HL-60/S4 treated with retinoic acid at 250 ng/mL for 4 days and 3 days (cell line): ENCODE measurements around the gene SKP1.
"Not testable (repeated sequence)": the region's sequence is repeated elsewhere in the genome, so short reads cannot be mapped to it uniquely, and the experiment has no call there.

Experiments
- in situ Hi-C: fragments of 300-500 bp; cut with MboI; formaldehyde crosslinking; loops from 2 replicates; pipeline ENCODE4 v1.7.0; 2022; ENCODE audit warnings: low sequenced_read_pairs

Gene SKP1

DNA sequence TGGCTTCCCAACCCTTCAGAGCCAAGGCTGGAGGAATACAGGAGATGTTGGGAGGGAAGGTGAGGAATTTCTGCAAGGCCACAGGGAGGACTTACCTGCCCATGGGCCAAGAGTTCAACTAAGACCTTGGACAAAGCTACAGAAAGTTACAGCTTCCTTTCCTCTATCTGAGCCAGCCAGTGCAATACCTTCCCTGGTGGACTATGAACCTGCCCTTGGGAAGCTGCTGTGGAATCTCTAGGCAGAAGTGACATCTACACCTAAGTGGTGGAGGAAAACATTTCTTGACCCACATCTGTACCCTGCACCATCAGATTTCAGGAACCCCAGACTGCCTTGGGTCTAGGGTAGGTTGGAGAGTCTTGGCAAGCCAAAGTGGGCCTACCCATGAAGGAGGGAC is 6.7 kb upstream of the SKP1 start:
- in situ Hi-C loops: loop anchor here (25.0 kb wide), 1 partner anchor 404 kb away; no protein-coding TSS in a partner anchor

DNA sequence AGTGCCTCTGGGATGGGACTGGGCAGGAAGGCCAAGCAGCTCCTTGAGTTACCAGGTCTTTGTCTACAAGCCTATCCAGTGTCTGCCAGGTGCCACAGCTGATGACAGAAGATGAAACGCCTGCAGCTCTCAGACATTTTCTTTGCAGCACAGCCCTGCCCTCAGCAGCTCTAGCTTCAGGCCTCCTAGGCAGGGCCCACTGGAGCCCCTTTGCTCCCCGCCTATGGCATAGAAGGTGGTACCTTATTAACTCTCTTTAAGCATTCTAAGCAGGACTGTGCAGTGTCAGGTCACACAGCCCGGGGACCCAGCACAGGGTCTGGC is 1.3 kb upstream of the SKP1 start:
- in situ Hi-C loops: loop anchor here (25.0 kb wide), 1 partner anchor 409 kb away; no protein-coding TSS in a partner anchor

DNA sequence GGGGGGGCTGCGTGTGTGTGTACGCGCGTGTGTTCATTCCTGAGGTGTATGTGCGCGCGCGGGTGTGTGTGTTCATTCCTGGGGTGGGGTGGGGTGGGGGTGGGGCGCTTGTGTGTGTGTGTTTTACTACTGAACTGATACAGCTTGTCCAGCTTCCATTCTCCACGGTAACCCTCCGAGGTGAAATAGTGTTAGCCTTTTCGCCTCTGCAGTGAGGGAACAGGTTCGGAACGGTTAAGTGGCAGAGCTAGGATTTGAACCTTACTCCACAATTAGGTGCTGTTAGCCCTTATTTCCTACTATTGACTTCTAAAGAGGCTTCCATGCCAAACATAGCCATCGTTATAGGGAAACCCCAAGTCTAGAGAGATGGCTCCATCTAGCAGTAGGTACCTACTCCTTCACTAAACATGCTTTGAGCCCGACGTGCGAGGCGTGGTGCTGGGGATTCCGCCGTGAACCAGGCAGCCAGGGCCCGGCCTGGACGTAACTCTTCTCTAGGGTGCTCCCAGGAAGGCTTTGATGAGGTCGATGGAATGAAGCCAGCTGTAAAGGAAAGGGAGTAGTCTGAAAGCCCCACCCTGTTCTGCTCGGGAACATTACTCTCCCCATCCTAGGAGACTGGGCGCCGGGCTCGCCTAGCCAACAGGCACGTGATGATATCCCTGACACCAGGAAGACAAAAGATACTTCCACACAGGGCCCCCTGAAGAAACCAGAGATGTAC is 782 bp upstream of the SKP1 start:
- in situ Hi-C loops: loop anchor here (25.0 kb wide), 1 partner anchor 410 kb away; no protein-coding TSS in a partner anchor

DNA sequence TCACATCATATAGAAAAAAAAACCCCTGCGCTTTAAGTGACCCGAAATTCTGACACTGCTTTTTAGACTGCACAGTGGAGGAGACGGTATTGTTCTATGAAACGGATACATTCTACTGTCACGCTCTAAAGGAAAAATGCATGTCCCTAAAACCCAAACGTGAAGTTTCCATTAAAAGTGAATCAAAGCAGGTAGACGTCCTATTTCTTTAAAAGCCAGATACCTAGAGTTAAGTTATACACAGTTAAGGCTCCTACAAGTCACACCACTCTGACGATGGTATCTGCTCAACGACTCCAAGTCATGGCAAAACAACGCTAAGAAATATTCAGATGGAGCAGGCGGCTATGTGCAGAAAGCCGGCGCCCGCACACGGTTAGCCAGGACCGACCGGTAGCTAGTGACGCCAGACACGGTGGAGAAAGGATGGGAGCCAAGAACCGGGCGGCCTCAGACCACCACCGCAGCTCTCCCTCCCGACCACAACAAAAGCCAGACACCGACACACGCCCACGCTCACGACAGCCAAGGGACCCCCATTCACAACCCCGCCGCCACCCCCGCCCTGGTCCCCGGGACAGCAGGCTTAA is 734 bp downstream of the SKP1 start:
- in situ Hi-C loops: loop anchor here (25.0 kb wide), 1 partner anchor 411 kb away; no protein-coding TSS in a partner anchor

DNA sequence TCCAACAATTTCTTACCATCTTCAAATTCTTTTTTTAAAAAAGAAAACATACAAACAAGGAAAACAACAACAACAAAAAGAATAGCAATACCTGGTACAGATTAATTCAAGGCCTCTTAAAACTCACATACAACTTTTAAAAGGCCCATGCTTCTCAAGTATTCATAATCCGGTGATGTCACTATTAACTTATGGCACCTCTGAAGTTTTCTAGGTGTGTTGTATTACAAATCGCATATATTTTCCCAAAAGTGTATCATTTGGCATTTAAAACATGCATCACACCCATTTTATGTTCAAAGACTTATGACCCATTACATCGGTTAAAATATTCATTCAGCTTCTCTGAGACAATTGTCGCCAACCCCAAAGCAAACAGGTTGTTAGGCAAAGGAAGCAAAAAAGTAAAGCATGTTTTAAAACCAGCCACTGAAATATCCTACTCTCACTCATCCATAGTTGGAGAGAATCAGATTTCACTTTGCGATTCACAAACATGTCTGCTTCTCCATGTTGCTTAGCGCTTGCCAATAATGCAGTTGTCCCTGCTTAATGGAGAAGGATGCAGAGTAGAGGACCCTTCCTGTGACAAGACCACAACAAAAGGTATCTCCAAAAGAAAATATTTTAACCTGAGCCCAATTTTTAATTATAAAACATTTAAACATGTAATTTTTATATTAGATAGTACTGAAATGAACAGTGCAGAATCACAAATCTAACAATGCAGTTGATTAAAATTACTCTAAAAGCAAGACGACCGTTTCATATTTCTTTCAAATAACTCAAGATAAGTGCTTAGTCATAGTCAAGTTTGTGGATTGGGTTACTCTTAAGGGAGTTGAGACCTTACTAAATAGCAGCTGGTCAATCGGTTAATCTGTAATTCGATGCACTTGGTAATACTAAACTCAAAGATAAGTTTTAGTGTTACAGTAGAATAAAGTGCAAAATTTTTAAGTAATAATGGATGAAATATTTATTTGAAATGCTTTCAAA is 1.6 kb downstream of the SKP1 start:
- in situ Hi-C loops: loop anchor here (25.0 kb wide), 1 partner anchor 412 kb away; no protein-coding TSS in a partner anchor

DNA sequence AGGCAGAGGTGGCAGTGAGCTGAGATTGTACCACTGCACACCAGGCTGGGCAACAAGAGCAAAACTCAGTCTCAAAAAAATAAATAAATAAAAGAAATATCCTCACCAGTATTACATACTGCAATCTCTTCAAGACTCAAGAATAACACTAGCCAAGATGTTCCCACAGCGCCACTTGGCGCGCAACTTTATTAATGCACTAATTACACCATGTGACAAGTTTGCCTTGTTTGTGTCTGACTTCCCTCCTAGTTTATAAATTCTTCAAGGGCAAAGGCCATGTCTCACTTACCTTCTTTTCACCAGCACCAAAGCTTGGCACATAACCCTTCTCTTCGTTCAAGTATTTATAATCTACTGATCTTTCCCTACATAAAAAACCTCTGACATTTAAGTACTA is 4.8 kb downstream of the SKP1 start:
- in situ Hi-C loops: no loop called here

DNA sequence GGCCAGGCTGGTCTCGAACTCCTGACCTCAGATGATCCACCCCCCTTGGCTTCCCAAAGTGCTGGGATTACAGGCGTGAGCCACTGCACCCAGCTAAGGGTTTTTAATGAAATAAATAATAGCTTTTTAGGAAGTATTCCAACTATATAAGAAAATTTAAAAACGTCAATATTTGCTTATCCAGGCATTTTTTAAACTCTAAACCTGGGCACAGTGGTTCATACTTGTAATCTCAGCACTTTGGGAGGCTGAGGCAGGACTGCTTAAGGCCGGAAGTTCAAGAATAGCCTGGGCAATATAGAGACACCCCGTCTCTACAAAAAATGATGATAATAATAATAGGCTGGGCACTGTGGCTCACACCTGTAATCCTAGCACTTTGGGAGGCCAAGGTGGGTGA is 14.2 kb downstream of the SKP1 start:
- in situ Hi-C loops: no loop called here

DNA sequence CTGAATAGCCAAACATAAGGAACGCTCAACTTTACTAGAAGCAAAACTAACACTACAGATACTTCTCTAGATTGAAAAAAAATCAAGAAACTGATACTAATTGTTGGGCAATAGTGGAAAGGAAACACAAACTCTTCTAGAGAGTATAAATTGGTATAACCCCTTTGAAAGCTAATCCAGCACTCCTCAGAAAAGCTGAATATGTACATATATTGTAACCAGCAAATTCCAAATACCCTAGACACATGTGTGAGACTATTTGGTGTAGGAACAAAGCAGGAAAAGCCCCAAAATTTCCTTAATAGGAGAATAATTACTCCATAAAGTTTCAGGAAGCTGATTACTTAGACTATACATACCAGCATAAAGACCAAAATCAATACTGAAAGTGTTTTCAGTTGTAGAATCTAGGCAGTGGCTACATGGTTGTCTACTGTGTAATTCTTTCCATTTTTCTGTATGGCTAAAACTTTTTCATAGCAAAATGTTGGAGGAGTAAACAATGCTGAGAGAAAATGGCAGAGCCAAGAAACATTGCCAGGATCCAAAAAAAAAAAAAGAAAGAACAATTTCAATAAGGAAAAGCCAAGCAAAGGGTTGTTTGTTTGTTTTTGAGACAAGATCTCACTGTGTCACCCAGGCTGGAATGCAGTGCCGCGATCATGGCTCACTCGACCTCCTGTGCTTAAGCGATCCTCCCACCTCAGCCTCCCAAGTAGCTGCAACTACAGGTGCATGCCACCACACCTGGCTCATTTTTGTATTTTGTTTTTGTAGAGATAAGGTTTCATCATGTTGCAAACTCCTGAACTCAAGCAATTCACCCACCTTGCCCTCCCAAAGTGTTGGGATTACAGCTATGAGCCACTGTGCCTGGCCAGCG is 15.0 kb downstream of the SKP1 start:
- in situ Hi-C loops: no loop called here

DNA sequence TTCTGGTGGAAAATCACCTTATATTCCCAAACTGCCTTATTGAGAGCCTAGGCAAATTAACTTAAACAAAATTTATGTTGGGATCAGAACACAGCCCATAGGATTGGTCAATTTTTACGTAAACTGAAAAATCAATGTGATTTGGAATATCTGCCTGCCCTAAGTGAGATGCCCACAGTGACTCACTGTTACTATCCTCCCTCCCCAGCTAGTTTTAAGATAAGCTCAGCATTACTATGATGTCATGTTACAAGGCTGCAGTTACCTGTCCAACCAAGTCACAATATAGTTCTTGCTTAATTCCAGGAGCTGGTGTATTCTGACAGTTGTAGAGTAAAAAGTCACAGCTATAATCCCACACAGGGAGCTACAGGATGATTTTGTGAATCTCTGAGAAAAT is 23.1 kb downstream of the SKP1 start:
- in situ Hi-C loops: no loop called here

DNA sequence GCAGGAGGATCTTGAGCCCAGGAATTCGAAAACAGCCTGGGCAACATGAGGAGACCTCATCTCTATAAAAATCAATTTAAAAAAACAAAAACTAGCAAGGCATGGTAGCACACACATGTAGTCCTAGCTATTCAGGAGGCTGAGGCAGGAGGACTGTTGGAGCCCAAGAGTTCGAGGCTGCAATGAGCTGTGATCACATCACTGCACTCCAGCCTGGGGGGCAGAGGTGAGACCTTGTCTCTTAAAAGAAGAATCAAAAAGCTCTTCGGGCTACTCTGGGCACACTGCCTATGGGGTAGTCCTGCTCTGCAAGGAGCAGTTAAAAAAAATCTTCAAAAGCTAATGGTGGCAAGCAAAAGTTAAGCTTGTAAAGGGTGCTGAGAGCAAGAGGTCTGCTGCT is 23.5 kb downstream of the SKP1 start:
- in situ Hi-C loops: no loop called here

DNA sequence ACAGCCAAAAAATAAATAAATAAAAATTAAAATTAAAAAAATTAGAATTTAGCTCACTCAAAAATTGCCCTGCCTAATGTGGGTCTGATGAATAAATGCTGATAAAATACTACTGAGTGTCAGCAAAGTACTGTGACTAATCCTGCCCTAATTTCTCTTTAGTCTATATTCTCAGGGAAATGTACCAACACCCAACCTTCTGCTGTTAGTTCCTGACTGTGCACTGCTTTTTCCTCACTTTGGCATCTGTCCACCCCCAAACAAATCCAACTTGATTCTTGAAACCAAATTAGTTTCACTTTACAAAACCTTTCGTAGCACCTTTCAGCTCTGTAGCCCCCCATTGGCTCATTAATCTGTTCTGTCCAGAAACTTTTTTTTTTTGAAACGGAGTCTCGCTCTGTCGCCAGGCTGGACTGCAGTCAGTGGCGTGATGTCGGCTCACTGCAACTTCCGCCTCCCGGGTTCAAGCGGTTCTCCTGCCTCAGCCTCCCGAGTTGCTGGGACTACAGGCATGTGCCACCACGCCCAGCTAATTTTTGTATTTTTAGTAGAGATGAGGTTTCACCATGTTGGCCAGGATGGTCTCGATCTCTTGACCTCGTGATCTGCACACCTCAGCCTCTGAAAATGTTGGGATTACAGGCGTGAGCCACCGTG is 24.4 kb downstream of the SKP1 start:
- in situ Hi-C loops: not testable (repeated sequence)

DNA sequence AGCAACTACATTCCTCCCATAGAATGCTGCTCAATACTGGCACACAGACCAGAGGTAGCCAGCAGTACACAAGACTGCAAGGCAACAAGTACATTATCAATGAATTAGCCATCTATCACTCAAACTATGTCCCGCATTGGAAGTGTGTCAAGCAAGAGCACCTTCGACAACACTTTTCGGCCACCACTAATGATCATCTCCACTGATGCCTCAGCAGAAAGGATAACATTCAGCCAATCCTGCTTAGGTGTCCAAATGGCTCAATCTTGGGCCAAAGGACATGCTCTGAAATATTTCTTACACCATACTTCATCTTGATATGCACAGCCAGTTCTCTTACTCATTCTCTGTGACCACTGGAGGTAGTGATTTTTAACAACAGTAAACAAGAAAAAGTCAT is 25.0 kb downstream of the SKP1 start:
- in situ Hi-C loops: no loop called here

DNA sequence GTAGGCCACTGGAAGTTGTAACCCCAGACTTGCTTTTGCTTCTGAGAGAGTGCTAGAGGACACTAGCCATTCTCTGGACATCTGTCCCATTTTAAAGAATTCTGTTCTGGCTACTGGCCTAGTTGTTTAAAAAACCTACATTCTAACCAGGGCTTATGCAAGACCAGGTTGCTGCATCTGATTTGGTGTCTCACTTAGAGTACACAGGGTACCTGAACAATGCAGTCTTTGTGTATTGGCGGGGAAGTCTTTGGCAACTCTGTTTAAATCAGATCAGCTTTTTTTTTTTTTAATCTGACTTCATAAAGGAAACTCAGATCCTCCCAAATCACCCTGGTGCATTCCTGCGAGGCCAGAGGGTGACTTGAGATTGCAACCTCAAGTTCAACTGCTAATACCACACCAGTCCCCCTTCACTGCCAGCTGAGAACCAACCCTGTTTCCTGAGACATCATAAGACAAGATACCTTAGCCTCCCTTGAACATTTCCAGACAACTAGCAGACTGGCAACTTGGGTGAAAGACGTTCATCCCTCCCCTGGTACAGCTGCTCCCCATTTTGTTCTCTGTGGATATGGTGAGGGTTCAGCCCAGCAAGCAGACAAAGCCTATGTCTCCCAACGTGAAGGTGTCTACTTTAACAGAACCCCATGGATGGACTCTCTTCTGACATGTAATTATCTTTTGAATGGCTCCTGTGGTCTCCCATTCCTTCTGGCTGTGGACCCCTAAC is 27.0 kb downstream of the SKP1 start:
- in situ Hi-C loops: no loop called here

DNA sequence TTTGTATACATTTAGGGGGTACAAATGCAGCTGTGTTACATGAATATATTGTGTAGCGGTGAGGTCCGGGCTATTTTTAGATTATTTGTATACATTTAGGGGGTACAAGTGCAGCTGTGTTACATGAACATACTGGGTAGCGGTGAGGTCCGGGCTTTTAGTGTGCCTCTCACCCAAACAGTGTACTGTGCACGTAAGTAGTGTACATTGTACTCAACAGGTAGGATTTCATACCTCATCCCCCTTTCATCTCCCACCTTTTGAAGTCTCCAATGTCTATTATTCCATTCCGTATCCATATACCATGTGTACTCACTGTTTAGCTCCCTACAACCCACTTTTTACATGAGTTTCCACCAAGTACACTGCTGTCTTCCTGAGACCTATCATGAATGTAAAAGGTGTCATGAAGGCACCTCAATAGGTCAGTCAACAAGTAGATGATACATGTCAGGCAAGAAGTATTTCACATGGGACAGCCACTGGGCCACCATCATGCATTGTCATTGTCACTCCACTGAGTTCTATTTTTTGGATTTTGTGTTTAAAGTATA is 27.7 kb downstream of the SKP1 start:
- in situ Hi-C loops: no loop called here

DNA sequence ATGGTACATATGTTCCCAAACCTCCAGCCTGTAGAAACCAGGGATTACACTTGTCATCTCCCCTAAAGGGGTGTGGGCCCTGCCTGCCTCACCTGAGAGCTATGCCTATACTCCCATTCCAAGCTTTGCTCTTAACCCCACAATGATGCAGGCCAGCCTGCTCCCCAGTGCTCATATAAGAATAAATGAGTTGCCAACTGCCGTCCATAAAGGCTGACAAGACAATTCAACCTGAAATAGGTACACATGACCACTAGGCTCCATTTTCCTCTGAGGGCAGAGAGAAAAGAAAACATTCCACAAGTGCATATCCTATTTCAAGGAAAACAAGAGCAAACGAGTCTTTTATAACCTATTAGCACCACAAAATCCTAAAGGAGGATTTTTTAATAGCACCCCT is 28.4 kb downstream of the SKP1 start:
- in situ Hi-C loops: no loop called here

DNA sequence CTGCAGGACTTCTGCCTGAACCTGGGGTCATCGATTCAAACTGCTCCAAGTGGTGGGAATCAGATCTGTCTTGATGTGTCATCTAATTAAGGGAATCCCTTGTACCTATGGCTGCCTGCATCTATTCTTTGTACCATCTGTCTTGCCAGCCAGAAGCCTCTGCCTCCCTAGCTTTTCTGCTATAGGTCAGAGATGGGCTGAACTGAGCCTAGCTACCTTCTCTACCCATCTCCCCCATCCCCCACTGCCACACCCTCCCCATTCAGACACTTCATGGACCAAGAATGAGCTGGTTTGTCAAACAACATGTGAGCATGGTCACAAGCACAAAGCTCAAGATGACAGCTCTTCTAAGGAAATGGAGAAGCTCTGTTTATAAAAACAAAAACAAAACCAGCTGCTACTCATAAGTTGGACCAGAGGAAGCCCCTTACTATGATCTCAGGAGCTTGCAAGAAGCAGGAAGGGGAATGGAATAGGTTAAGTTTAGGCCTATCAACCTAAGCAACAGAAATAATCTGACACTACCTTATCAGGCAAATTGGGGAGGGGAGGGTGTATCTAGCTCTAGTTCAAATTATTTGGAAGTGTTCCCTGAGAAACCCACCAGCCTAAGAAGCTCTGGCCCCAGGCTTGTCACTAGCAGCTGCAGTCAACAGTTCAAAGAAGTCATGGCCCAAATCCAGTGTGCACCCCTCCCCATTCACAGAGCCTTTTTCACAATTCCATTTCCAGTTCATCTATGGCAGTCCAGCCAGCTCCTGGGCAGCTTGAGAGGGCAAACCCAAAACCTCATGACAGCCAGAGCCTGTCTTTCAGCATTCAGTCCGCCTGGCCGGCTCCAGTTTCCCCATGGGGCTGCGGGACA is 29.9 kb downstream of the SKP1 start:
- in situ Hi-C loops: no loop called here

DNA sequence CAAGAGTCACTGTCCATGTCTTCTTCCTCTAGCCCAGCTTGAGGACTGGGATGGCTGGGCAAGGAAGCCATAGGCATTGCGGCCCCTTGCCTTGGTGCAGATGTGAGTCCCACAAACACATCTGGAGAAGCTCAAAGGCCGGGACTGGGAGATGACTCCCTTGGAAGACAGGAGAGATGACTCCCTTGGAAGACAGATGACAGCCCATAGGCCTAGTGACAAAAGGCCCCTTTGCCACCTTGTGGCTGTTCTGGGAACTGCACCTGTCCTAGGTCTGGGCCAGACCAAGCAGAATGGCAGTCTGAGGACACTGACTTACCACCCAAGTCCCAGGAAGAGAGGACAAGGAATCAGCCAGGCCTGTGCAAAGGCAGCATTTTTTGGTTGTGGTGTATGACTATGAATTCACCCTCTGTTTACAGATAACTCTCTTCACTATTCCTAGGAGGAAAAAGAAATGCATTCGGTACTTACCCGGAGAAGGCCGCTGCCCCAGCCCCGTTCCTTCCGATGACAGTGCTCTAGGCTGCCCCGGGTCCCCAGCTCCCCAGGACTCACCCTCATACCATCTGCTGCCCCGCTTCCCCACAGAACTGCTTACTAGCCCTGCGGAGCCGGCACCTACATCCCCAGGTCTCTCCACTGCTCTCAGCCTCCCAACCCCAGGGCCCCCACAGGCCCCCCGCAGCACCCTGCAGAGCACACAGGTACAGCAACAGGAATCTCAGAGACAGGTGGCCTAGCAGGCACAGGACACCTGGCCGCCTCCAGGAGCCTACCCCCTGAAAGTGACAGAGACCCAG is 30.8 kb downstream of the SKP1 start:
- in situ Hi-C loops: no loop called here
